Astrocyte of the cerebellum (primary cell): ENCODE data around the gene ALPL.

Experiments
- DNase-seq: peaks from one replicate; pipeline ENCODE4 v3.0.0-alpha.2; 2011; ENCODE audit warnings: low read depth
- H3K4me3 ChIP-seq: 2 replicates; pipeline ENCODE4 v1.5.1; 2011; ENCODE audit warnings: mild to moderate bottlenecking, low read depth, low read length, moderate library complexity
- CTCF ChIP-seq: IDR thresholded peaks from 2 replicates; pipeline ENCODE4 v1.5.1; 2012; ENCODE audit warnings: low read length, low read depth, moderate library complexity, mild to moderate bottlenecking; ENCODE audit errors: missing control alignments
- in situ Hi-C: cut with HindIII; loops from 2 replicates; pipeline ENCODE4 v1.10.0; 2017; ENCODE audit warnings: low sequenced_read_pairs

ALPL gene

GRCh38 chr1:21618059-21618458 lies 108.8 kb downstream of the ALPL start:
- H3K4me3 ChIP-seq: no peak overlapping the region
- in situ Hi-C loops: no loop called here
- no peak for TF ChIP-seq CTCF
- DNase-seq: no peak

DNA sequence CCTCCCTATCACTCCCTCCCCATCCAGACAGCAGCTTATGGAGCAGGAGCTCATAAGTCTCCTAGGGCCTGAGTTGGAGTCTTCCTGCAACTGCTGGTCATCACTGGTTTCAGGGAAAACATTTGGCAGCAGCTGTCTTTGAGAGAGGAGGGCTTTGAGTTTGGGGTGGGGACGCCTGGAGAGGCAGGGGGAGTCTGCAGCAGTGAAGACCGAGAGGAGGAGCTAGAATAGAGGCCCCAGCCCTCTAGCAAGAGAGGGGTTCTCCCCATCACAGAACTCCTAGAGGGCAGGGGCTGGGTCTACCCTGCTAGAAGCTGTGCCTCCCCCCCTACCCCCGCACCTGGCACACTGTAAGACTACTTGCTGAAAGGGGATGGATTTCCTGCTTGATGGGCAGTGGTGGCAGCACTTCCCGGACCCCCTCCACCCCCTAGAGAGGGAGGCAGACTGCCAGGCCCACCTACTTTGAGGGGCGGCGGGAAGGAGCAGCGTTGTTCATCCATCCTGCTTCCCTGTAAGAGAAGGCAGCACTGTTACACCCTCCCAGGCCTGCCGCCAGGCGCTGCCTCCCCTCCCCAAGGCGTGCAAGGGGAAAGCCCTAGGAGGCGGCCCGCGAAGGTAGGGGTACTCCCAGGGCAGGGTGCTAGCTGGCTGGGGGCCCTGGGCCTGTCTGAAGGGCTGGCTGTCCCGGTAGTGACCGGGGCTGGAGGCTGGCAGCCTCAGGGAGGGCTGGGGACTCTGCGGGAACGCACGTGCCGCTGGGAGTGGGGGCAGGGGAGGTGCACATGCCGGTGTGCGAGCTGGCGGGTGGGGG lies 109.5 kb downstream of the ALPL start:
- no peak overlapping the region for H3K4me3 ChIP-seq
- no peak for TF ChIP-seq CTCF
- no peak for DNase-seq
- in situ Hi-C loops: no loop called here

GRCh38 chr1:21619375-21619947 lies 110.2 kb downstream of the ALPL start:
- no peak for DNase-seq
- H3K4me3 ChIP-seq: no peak overlapping the region
- no peak for TF ChIP-seq CTCF
- in situ Hi-C loops: no loop called here

- no peak overlapping the region for H3K4me3 ChIP-seq
- no peak for DNase-seq
- no peak for TF ChIP-seq CTCF
- in situ Hi-C loops: no loop called here
Measured at GRCh38 chr1:21620011-21620410, 110.8 kb downstream of the ALPL start.

DNA sequence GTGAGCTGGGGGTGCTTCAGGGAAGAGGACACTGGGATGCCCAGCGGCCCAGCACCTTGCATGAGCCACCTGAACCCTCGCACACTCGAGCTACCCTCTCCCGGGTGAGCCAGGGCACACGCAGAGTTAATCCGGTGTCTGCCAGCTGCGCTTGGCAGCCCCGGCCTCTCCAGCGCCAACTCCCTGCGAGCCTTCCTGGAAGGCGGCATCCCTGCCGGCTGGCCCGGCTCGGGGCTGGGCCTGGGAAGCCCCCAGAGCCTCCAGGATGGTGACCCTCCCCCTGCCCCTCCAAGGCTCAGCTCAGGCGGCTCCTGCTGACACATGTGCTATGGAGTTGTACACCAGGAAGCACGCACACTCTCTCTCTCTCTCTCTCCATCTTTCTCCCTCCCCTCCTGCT lies 111.3 kb downstream of the ALPL start:
- TF ChIP-seq CTCF: no peak
- no peak overlapping the region for H3K4me3 ChIP-seq
- in situ Hi-C loops: no loop called here
- DNase-seq: no peak

DNA sequence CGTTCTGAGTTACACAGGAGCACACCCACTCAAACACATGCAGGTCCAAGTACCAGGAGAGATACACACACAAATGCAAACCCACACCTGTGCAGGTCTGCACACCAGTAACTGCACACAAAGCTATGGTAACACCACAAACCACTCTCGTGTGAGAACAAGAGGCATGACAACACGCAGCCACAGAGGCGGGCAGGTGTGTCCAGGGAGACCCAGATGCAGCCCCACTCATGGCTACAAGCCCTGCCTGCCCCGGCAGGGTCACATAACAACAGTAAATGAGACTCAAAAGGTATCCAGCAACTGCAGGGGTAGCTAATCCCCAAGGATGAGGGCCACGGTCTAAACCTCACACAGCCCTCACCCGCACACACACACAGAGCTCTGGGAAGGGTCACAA lies 111.8 kb downstream of the ALPL start:
- no peak overlapping the region for H3K4me3 ChIP-seq
- TF ChIP-seq CTCF: no peak
- no peak for DNase-seq
- in situ Hi-C loops: no loop called here
